Measurements from ENCODE around the gene TTC12. TPM values are rescaled to one million over a fixed set of nuclear protein-coding genes. Genes with fewer than 3 reads are reported as not detected.

TTC12 gene
- total RNA-seq, 1 donor from 2014 or later = 11.1 TPM

GRCh38 chr11:113341388-113342165, 27.2 kb downstream of the TTC12 start:
- H3K9me3 Mint-ChIP-seq (ENCODE audit: unreplicated experiment) = no peaks in the 10 kb centered on the region
- TF ChIP-seq CTCF (IDR thresholded peaks at IDR 0.05; ENCODE audit: unreplicated experiment) = no peak
- no peaks in the 10 kb centered on the region for H3K36me3 Mint-ChIP-seq (ENCODE audit: low read depth, unreplicated experiment)
- DNase-seq (ENCODE audit: low spot score) = no peak
- no peak overlapping the region for H3K27ac Mint-ChIP-seq (ENCODE audit: unreplicated experiment)
- H3K27me3 Mint-ChIP-seq (ENCODE audit: unreplicated experiment) = no peaks in the 10 kb centered on the region
- H3K4me3 Mint-ChIP-seq (ENCODE audit: unreplicated experiment) = no peak overlapping the region
- H3K4me1 Mint-ChIP-seq (ENCODE audit: unreplicated experiment) = peaks cover 3% of the 10 kb centered on the region

- TF ChIP-seq CTCF (IDR thresholded peaks at IDR 0.05; ENCODE audit: unreplicated experiment) = no peak
- Mint-ChIP-seq H3K27me3 (ENCODE audit: unreplicated experiment) (no peaks in the 10 kb centered on the region), H3K36me3 (ENCODE audit: low read depth, unreplicated experiment) (no peaks in the 10 kb centered on the region), H3K4me3 (ENCODE audit: unreplicated experiment) (no peak overlapping the region), H3K4me1 (ENCODE audit: unreplicated experiment) (no peaks in the 10 kb centered on the region), H3K9me3 (ENCODE audit: unreplicated experiment) (no peaks in the 10 kb centered on the region), H3K27ac (ENCODE audit: unreplicated experiment) (no peak overlapping the region)
- DNase-seq (ENCODE audit: low spot score) = no peak
Observed at GRCh38 chr11:113345978-113346377, 31.6 kb downstream of the TTC12 start.

GRCh38 chr11:113349528-113349927, 35.1 kb downstream of the TTC12 start:
- Mint-ChIP-seq H3K27ac (ENCODE audit: unreplicated experiment) (no peak overlapping the region), H3K4me3 (ENCODE audit: unreplicated experiment) (no peak overlapping the region), H3K4me1 (ENCODE audit: unreplicated experiment) (peaks cover 5% of the 10 kb centered on the region), H3K27me3 (ENCODE audit: unreplicated experiment) (no peaks in the 10 kb centered on the region), H3K36me3 (ENCODE audit: low read depth, unreplicated experiment) (no peaks in the 10 kb centered on the region), H3K9me3 (ENCODE audit: unreplicated experiment) (no peaks in the 10 kb centered on the region)
- no peak for DNase-seq (ENCODE audit: low spot score)
- no peak for TF ChIP-seq CTCF (IDR thresholded peaks at IDR 0.05; ENCODE audit: unreplicated experiment)

GRCh38 chr11:113350336-113351067, 36.1 kb downstream of the TTC12 start:
- no peak for DNase-seq (ENCODE audit: low spot score)
- TF ChIP-seq CTCF (IDR thresholded peaks at IDR 0.05; ENCODE audit: unreplicated experiment) = no peak
- peaks cover 5% of the 10 kb centered on the region for H3K4me1 Mint-ChIP-seq (ENCODE audit: unreplicated experiment)
- no peaks in the 10 kb centered on the region for H3K9me3 Mint-ChIP-seq (ENCODE audit: unreplicated experiment)
- H3K27me3 Mint-ChIP-seq (ENCODE audit: unreplicated experiment) = no peaks in the 10 kb centered on the region
- no peak overlapping the region for H3K4me3 Mint-ChIP-seq (ENCODE audit: unreplicated experiment)
- H3K27ac Mint-ChIP-seq (ENCODE audit: unreplicated experiment) = no peak overlapping the region
- H3K36me3 Mint-ChIP-seq (ENCODE audit: low read depth, unreplicated experiment) = no peaks in the 10 kb centered on the region

- no peaks in the 10 kb centered on the region for H3K27me3 Mint-ChIP-seq (ENCODE audit: unreplicated experiment)
- H3K9me3 Mint-ChIP-seq (ENCODE audit: unreplicated experiment) = no peaks in the 10 kb centered on the region
- H3K27ac Mint-ChIP-seq (ENCODE audit: unreplicated experiment) = no peak overlapping the region
- H3K36me3 Mint-ChIP-seq (ENCODE audit: low read depth, unreplicated experiment) = no peaks in the 10 kb centered on the region
- TF ChIP-seq CTCF (IDR thresholded peaks at IDR 0.05; ENCODE audit: unreplicated experiment) = no peak
- DNase-seq (ENCODE audit: low spot score) = no peak
- H3K4me1 Mint-ChIP-seq (ENCODE audit: unreplicated experiment) = peaks cover 5% of the 10 kb centered on the region
- H3K4me3 Mint-ChIP-seq (ENCODE audit: unreplicated experiment) = no peak overlapping the region
Observed at GRCh38 chr11:113351068-113351450, 36.7 kb downstream of the TTC12 start.

Data from endothelial cell (in vitro differentiated cells).